Measurements from ENCODE around the gene ZXDB.
"Not testable (repeated sequence)": the region's sequence is repeated elsewhere in the genome, so short reads cannot be mapped to it uniquely, and the experiment has no call there.

Gene ZXDB

DNA sequence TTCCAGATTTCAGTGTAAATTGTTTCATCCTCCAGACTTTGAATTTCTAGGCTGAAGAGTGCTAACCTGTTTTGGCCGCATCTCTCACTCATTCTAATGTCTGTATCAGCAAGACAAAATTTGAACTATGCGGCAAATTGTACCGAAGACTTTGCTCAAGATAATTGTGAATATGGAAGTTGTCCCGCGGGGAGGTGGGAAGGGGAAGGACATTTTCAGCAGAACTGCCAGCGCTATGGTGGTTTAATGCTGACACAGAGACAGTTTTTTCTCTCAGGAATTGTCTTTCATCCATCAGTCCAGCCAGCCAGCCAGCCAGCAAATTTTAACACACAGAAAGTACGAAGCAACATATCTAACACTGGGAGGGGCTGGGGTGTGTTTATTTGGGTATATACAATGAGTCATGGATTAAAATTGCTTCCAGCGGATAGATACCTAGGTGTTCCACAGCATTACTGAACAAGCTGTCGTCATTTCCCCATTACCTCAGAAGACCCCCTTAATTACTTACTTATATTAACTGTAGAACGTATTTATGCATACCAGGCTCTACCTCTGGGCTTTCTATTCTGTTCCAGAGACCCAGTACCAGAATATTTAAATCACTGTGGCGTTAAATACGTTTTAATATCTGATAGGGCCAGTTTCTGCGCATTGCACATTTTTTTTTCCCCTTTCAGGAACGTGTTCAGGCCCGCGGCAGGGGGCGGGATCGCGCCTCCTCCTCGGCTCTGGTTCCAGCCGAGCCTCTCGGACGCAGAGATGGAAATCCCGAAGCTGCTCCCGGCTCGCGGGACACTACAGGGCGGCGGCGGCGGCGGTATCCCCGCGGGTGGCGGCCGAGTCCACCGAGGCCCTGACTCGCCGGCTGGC is at the start of gene ZXDB:
ZXDB (plus strand) TSS at position 728 of the 876 bp plus-strand sequence; CDS start at position 766, 38 bp downstream.
- DNase-seq, result not testable (repeated sequence)

- no peak for DNase-seq
These were observed 26.6 kb upstream of the ZXDB start for GRCh38 chrX:57565198-57565597.

GRCh38 chrX:57573754-57574153 is 18.1 kb upstream of the ZXDB start:
- no peak for DNase-seq

- not testable (repeated sequence) for DNase-seq
These were observed 8.9 kb upstream of the ZXDB start for GRCh38 chrX:57582948-57583347.

DNA sequence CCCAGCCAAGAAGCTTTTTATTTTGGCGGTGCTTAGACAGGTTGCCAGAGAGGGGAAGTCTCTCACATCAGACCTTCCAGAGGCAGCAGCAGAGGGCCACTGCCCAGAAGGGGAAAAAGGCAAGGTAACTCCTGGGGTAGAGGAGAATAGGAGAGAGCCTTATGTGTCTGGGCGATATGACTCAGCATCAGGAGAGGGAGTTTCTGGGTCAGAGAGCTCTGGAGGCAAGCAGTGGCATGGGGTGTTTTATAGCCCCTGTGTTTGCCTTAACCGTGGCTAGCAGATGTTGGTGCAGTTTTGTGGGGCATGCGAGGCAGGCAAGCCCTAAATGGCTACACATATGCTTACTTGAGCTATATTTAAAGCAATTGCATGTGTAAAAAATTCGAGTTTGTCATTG is 8.3 kb upstream of the ZXDB start:
- no peak for DNase-seq

GRCh38 chrX:57586360-57586759 is 5.5 kb upstream of the ZXDB start:
- no peak for DNase-seq

- no peak for DNase-seq
These were observed 4.7 kb upstream of the ZXDB start for GRCh38 chrX:57587062-57587461.

DNA sequence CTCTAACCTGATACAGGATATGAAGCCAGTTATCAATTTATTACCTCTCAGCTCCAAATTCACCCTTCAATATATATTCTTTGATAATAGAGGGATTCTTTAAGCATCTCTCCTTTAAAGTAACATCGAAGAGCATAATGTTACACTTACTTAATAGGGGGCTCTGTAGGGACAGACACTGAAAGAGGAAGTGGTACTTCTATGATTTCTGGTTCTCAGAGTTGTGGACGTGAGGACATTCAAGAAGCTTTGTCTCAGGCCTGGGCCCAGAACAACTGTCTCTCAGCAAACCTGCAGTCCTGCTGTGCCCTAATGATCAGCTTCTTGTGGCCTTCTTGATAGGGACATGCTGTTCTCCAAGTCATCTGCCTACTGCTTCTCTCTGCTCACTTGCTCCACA is 4.2 kb upstream of the ZXDB start:
- no peak for DNase-seq

DNA sequence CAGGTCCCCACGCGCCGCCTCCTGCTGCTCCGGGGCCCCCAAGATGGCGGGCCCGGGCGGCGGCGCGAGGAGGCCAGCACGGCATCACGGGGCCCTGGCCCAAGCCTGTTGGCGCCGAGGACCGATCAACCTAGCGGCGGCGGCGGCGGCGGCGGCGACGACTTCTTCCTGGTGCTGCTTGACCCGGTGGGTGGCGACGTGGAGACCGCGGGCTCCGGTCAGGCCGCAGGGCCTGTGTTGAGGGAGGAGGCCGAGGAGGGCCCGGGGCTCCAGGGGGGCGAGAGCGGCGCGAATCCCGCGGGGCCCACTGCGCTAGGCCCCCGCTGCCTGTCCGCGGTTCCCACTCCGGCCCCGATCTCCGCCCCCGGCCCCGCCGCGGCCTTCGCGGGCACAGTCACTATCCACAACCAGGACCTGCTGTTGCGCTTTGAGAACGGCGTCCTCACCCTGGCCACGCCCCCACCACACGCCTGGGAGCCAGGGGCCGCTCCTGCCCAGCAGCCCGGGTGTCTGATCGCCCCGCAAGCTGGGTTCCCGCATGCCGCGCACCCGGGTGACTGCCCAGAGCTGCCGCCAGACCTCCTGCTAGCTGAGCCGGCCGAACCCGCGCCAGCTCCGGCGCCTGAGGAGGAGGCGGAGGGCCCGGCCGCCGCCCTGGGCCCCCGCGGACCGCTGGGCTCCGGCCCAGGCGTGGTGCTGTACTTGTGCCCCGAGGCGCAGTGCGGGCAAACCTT is 516 bp downstream of the ZXDB start:
- DNase-seq, result not testable (repeated sequence)

DNA sequence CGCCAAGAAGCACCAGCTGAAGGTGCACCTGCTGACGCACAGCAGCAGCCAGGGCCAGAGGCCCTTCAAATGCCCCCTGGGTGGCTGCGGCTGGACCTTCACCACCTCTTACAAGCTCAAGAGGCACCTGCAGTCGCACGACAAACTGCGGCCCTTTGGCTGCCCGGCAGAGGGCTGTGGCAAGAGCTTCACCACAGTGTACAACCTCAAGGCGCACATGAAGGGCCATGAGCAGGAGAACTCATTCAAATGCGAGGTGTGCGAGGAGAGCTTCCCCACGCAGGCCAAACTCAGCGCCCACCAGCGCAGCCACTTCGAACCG is 1.0 kb downstream of the ZXDB start:
- not testable (repeated sequence) for DNase-seq

GRCh38 chrX:57595381-57595811 is 3.6 kb downstream of the ZXDB start:
- no peak for DNase-seq

- DNase-seq, result no peak
These were observed 4.3 kb downstream of the ZXDB start for GRCh38 chrX:57596109-57596508.

GRCh38 chrX:57596516-57596915 is 4.7 kb downstream of the ZXDB start:
- no peak for DNase-seq

GRCh38 chrX:57607295-57608187 is 15.7 kb downstream of the ZXDB start:
- DNase-seq, result no peak

- DNase-seq, result not testable (repeated sequence)
These were observed 21.5 kb downstream of the ZXDB start for GRCh38 chrX:57613351-57613750.

DNA sequence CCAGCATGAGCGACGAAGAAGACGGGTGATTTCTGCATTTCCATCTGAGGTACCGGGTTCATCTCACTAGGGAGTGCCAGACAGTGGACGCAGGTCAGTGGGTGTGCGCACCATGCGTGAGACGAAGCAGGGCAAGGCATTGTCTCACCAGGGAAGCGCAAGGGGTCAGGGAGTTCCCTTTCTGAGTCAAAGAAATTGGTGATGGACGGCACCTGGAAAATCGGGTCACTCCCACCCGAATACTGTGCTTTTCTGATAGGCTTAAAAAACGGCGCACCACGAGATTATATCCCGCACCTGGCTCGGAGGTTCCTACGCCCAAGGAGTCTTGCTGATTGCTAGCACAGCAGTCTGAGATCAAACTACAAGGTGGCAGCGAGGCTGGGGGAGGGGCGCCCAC is 37.6 kb downstream of the ZXDB start:
- not testable (repeated sequence) for DNase-seq

- DNase-seq, result no peak
These were observed 48.8 kb downstream of the ZXDB start for GRCh38 chrX:57640674-57641016.

GRCh38 chrX:57641338-57641737 is 49.5 kb downstream of the ZXDB start:
- DNase-seq, result no peak

- DNase-seq, result no peak
These were observed 51.9 kb downstream of the ZXDB start for GRCh38 chrX:57643698-57644097.

GRCh38 chrX:57647020-57647419 is 55.2 kb downstream of the ZXDB start:
- DNase-seq, result no peak

All from stimulated activated CD4-positive, alpha-beta T cell treated with anti-CD3 and anti-CD28 coated beads, Interleukin-2, amount 100 ng/mL, for 48 hours (primary cell).